ENCODE measurements around the gene PTX4.

The PTX4 gene

DNA sequence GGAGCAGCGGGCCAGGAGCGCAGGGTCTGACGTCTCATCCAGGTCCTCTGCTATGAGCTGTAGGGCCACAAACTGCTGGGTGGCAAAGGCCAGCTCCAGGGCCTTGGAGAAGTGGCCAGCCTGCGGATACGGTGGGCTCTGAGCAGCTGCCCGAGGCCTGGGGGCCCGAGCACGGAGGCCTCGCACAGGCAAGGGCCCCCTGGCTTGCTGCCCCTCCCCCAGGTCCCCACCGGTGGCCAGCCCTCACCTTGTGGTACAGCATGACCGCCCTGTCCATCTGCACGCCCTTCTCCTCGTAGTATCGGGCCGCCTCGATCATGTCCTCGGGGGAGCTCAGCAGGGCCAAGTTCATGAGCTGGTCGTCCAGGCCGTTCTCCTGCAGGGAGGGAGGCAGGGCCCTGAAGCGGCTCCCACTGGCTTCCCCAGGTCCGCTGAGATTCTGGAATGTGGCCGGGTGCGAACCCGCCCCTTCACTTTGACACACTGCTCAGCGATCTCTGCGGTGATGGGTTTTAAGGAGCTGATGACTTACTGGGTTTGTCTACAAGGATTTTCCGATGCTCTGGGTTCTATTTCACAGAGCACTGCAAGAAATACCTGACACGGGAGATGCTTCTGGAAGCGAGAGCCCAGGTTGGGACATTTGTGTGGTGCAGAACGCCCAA, 35.0 kb upstream of the PTX4 start:
- no peak for DNase-seq

DNA sequence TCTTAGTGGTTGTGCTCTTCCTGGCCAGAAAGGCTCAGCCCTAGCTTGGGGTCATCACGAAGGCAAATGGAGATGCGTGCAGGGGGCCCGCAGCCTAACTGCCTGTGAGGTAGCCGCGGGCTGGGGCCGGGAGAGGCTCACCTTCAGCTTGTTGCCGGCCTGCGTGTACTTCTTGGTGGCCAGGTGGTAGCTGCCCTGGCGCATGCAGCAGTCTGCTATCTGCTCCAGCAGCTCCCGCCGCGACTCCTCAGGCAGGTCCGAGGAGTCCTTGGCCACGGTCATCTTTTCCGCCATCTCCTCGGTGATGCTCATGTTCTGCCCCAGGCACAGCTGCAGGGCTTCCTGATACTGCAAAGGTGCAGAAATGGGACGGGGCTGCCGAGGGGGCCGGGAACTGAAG, 31.7 kb upstream of the PTX4 start:
- DNase-seq: no peak

DNA sequence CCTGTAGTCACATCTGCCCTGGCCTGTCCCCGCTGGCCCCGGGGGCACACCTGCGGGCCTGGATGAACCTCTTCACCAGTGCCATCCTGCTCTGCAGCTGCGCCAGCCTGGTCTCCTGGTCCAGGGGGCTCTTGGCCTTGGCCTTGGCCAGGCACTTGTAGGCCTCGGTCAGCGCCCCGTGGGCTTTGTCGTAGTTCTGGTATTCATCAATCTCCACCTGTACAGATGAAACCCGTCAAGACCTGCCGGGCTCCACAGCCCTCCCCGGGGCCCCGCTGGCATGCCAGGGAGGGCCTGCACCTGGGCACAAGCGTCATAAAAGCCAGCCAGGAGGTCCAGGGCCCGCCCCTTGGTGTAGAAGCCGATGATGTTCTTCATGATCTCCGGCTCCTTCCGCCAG, 31.1 kb upstream of the PTX4 start:
- DNase-seq: no peak

DNA sequence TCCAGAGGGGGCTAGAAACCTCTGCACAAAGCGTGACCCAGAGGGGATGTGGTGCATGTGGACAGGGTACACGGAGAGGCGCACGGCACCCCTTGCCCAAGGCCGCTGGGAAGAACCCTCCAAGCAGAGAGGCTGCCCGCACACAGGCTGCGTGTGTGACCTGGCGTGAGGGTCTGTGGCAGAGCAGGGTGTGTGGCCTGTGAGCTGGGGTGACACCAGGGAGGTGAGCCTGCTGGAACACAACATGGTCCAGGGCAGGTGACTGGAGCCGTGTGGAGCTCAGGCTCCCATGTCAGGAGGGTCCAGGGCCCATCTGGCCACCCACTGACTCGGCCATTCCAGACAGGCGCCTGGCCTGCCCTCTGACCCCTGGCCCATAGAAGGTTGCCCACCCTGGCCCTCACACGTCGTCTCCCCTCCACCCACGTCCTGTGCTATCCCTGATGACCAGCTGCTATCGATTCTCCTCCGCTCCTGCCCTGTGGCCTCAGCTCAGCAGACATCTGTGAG, 29.9 kb upstream of the PTX4 start:
- no peak for DNase-seq

DNA sequence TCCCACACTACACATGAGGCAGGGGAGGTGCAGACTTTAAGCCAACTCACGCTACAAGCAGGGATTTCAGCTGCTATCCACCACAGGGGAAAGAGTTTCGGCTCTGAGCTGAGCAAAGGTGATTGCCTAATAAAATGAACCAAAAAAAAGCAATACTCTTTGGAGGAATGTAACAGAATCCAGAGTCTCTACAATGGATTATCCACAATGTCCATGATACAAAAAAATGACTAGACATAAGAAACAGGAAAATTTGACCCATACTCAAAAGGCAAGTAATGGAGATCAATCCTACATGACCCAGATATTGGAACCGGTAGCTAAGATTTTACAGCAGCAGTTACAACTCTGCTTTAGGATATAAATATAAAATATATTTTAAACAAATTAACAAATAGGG, 25.8 kb upstream of the PTX4 start:
- DNase-seq: no peak

DNA sequence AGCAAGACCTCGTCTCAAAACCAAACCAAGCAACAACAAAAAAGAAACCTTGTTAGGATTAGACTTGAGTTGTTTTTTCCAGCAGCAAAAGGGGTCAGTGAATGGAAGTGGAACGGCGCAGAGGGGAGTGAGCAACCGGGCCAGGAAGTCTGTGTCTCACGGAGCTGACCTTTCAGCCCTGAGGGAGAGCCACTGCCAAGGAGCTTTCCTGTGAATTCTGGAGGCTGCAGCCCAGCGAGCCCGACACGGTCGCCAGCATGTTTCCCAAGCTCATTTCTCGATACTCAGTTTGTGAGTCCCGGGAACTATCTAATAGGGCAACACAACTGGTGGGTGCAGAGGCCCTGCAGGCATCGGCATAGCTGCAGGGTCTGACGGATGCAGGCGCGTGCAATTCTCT, 24.0 kb upstream of the PTX4 start:
- DNase-seq: no peak

DNA sequence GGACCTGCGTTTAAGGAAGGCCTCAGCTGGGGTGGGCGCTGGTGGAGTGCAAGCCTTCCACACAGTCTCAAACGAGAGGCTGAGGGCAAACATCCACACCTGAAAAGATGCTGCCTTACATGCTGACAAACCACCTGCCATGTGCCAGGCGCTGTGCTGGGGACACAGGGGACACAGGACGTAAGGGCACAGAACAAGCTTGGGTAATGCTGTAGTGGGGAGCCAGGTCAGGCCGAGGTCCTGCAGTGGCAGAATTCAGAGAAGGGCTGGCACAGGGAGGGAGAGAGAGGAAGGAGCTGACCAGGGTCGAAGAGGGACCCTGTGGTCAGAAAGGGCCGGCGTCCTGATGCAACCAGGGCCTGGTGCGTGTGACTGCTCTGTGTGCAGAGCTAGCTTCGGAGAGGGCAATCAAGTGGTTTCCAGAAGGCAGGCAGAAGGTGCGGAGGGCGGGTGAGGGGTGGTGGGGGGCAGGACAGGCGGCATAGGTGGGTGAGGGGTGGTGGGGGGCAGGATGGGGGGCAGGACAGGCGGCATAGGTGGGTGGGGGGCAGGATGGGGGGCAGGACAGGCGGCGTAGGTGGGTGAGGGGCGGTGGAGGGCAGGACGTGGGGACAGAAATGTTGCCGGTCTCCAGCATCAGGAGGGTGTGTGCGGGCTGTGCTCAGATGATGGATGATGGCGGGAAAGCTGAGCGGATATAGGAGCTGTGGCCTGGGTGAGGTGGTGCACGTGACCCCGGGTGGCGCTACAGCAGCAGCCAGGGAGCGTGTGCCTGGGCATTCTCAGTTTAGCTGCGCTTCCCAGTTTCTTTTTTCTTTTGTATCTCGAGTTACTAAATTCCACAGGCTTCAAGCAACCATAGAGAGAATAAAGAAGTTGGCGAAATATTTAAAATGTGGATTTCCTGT, 23.2 kb upstream of the PTX4 start:
- no peak for DNase-seq

DNA sequence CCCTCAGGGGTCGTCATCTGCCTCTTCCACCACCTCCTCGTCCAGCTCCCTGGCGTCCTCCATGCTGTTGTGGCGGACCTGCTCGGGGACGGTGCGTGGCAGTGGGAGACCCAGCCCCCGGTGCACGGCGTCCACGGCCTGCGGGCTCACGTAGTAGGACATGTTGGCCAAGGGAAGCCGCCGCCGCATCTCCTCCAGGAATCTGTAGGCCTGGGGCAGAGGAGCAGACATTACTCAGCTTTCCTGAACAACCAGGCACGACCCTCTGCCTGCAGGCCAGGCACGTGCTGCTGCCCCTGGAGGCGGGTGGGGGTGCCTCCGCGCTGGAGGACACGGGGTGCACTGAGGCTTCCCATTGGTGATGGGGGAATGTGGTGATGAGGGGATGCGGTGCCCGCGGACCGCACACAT, 22.2 kb upstream of the PTX4 start:
- no peak for DNase-seq

DNA sequence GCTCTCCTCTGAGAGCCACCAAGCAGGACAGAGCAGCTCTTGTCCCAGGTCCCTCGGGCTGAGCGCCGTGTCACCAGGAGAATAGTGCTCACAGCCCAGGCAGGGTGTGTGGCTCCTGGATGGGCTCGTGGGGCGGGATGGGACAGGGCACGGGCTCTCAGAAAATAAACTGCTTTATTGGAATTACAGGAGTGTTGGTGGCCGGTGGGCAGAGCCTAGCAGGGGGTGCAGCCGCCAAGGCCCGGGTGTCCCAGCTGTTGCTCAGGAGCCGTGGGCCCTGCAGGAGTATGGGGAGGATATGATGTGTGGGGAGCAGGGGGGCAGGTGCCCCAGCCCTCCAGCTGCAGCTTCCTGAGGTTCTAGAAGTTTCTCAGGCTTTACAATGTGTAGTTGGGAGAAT, 21.5 kb upstream of the PTX4 start:
- no peak for DNase-seq

DNA sequence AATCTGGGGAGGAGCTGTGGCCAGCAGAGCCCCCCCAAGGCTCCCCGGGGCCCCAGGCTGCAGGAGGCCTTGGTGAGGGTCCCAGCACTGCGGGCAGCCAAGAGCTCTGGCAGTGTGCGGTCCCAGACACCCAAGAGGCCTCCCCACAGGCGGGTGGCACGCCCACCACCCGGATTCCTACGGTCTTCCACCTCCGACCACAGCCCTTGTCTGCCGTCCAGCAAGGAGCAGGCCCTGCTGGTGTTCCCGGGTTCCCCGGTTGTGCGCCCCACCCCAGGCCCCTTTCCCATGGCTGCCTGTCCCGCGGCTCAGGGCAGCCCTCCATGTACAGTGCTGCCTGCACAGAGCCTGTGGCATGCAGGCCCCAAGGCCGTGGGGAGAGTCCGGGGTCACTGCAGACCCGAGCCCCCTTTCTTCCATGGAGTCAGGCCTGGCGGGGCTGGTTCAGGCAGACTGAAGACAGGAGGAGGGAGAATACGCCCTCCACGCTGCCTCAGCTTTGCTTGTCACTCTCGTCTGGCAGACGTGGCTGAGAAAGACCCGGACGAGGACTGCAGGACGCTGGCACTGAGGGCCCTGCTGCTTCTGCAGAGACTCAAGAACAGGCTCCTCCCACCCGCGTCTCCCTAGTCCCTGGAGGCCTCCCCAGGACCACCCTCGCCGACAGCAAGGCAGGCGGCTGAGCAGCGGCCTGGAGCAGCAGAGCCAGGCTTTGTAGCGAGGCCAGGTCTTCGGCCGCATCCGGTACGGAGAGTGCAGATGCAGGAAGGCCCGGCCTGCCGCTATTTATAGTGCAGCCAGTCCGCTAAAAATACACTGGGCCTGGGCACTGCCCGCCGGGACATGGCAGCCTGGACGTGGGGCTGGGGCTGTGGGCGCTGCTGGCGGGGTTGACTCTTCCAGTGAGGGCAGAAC, 20.8 kb upstream of the PTX4 start:
- no peak for DNase-seq

DNA sequence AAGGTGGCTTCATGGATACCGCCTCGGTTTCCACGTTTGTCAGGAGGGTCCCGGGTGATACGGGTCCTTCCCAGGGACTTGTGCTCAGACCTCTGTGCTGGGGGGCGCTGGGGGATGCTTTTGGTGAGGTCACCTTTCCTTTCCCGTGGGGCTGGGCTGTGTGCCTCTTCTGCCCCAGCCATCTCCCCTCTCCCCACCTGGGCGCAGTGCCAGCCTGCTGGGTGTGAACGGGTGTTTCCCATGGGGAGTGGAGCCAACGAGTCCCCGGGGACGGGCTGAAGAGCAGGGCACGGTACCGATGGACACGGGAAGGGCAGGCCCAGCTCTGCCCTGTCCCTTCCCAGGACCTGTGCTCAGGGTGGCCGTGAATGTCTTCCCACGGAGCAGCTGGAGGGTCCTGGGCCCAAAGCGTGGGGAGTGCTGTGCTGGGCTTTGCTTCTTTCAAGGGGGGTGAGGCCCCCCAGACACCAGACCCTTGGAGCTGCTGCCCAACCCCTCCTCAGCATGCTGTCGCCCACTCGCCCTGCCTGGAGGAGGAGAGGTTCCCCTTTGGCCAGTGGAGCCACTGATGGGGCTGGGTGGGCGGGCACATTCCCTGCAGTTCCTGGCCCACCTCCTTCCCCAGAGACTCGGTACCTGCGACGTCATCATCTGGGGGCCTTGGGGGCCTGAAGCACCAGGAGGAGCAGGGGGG, 19.9 kb upstream of the PTX4 start:
- no peak for DNase-seq

DNA sequence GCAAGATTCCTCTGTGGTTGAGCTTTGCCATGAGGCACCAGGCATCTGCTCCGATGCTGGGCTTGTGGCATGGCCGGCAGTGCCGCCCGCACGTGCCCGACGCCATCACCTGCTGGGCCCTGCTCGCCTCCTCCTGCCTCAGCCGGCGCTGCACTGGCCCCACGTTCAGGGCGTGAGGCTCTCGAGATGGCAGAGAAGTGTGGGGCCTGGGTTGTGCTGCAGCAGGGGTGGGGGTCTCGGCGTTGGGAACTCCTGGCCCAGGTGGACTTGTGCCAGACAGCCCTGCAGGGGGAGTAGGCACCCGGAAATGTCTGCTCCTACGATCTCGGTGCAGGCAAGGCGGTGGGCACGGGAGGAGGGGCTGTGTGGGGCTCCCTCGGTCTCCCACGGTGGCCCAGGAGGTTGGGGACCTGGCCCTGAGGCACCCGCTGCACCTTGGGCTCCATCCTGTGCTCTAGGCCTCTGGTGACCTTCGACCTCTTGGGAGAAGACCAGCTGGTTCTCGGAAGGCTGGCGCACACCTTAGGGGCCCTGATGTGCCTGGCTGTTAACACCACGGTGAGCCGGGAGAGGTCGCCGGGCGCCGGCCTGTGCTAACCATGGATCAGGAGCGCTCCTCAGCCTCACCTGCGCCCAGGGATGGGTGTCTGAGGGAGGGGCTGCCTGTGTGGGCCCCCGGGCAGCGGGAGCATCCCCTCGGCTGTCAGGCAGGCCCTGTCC, 17.9 kb upstream of the PTX4 start:
- no peak for DNase-seq

DNA sequence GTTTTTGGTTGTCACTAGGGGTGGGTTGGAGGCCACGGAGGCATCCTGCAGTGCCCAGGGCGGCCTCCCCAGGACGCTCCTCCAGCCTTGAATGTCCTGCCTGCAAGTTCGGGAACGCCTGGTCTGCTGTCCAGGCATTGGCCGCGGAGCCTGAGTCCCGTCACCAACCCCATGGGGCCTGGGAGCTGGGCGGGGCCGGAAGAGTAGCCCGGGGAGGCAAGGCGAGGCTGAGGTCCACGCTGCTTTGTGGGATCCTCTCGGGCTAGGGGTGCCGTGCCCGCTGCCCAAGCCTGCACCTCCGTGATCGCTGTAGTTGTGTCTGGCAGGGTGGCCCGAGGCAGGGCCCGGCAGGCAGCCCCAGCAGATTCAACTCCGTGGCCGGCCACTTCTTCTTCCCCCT, 17.2 kb upstream of the PTX4 start:
- no peak for DNase-seq

DNA sequence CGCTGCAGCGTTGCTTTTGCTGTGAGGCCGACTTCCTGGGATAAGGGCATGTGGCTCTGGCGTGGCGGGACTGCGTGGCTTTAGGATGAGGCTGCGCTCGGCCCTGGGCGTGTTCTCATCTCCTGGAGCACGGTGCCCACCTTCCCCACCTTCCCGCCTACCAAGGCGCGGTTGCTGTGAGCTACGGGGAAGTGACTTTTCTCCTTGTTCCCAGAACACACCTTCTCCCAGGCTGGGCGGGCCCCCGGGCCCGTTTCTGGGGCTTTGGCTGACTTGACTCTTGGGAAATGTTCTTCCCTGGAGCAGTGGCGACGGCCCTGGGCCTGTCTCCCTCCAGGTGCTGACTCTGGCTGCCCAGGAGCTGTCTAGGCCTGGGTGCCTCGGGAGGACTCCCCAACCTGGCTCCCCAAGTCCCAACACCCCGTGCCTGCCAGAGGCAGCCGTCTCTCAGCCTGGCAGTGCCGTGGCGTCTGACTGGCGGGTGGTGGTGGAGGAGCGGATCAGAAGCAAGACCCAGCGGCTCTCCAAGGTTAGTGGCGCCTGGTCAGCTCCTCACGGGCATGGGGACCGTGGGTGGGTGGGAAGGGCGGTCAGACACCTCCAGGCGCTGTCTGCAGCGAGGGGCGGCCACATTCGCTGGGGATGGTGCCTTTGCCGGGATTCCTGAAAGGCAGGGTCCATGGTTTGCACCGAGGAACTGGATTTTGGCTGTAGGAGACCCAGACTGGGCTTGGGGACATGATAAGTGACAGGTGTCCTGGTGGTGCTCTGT, 16.5 kb upstream of the PTX4 start:
- DNase-seq: no peak

DNA sequence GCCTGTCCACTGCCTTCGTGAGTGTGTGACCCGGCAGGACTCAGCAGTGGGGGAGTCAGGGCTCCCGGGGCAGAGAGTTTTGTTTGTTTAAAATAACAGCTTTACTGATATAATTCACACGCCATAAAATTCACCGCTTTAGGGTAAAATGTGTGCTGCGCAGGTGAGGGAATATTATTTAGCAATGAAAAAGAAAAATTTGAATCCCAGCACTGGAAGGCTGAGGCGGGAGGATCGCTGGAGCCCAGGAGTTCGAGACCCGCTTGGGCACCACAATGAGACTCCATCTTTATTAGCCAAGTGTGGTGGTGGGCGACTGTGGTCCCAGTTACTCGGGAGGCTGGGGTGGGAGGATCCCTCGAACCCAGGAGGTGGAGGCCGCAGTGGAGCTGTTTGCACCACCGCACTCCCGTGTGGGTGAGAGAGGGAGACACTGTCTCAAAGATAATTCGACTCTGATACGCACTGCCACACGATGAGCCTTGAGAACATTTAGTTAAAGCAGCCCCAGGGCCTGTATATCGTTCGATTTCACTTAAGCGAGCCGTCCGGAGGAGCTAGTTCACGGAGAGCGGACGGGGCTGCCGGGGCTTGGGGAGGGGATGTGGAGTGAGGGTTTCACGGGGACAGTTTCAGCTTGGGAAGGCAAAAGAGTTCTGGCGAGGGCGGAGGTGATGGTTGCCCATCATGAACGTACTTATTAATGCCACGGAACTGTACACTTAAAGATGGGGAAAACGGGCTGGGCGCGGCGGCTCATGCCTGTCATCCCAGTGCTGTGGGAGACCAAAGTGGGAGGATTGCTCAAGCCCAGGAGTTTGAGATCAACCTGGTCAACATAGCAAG, 14.6 kb upstream of the PTX4 start:
- DNase-seq: no peak

DNA sequence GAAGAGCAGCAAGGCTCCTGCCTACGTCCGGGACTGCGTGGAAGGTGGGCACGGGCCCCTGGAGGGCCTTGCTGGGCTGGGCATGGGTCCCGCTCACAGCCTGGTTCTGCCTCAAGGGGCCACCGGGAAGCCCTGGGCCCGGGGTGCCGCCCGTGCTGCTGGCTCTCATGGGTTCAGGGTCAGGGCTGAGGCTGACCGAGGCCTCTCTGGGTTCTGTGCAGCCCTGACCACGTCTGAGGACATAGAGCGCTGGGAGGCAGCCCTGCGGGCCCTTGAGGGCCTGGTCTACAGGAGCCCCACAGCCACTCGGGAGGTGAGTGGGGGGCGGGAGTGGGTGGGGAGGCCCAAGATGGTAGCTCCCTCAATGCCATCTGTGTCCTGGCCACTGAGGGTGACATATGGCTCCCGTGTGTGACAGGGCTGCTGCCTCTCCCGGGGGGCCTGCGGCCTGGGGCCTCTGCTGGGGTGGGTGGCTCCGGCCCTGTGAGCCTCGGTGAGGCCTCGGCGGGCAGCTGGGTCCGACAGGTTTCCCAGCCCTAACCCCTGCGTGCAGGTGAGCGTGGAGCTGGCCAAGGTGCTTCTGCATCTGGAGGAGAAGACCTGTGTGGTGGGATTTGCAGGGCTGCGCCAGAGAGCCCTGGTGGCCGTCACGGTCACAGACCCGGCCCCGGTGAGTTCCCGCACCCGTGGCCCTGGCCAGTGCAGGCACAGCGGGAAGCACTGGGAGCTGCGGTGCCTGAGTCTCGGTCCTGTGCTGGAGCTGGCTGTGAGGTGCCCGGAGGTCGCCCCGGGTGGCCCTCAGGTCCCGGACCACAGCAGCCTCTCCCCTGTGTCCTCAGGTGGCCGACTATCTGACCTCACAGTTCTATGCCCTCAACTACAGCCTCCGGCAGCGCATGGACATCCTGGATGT, 13.6 kb upstream of the PTX4 start:
- no peak for DNase-seq

DNA sequence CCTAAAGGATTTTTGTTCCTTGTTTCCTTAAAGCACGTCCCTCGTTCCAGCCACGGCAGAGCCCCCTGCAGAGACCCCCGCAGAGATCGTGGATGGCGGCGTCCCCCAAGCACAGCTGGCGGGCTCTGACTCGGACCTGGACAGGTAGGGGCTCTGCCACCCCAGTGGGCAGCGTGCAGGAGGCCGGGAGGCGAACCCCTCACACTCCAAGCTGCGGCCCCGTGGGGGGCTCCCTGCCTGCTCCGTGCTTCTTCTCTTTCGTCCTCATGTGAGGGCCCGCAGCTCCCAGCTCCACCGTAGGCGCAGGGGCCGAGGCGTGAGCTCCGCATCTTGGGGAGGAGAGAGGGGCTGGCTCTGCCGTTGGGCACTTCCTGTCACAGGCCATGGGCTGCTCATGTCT, 12.9 kb upstream of the PTX4 start:
- no peak for DNase-seq

DNA sequence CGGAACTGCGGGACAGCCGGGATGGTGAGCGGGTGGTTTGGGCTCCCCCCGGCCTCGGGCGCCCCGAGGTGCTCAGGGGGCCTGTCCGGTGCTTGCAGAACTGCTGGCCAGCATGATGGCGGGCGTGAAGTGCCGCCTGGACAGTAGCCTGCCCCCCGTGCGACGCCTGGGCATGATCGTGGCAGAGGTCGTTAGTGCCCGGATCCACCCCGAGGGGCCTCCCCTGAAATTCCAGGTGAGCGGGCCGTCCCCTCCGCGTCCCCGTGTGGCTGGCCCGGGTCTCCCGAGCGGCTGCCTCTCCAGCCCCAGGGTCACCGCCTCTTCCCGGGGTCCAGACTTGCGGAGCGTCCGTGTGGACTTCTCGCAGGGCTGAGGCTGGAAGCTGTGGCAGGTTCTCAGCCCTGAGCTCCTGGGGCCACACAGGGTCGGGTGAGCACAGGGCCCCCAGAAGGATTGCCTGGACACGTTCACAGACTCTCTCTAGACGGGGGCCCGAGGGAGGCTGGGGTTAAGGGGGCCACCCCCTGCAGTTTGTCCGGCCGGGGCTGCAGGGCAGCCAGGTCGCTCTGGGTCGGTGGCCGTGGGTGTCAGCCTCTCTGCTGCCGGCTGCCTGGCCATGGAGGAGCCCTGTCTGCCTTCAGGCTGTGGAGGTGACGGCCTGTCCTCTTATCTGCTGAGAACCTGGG, 11.9 kb upstream of the PTX4 start:
- DNase-seq: no peak
